ENCODE data around the gene AKAP13.

Gene AKAP13

DNA sequence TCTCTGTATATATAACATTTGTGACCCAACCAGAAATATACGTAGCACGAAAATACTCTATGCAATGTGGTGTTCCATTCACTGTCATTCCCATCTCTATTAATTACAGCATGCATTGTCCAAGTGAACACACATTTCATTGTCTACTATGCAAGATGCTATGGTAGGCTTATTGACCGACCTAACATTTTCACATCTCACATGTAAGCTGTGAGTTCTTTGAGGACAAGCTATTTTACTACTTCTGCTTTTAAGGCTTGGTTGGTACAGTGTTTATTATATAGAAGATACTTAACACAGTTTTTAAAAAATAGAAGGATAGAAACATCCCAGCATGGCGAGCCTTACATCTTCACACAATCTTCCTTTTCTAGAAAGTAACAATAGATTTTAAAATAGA lies 249.9 kb downstream of the AKAP13 start:
- H3K79me2 ChIP-seq (ENCODE audit: low read length) = peaks cover 12% of the 10 kb centered on the region; the same call in 1 of the 2 replicates
- no peak overlapping the region for H3K4me2 ChIP-seq (ENCODE audit: low read length)
- H4K20me1 ChIP-seq (ENCODE audit: insufficient read depth, low read length) = peaks cover 55% of the 10 kb centered on the region; the same call in 1 of the 2 replicates
- H3K4me3 ChIP-seq (ENCODE audit: low read length) = no peak overlapping the region
- H3K27me3 ChIP-seq (ENCODE audit: low read depth, low read length) = no peaks in the 10 kb centered on the region
- peaks cover 15% of the 10 kb centered on the region for H3K4me1 ChIP-seq (ENCODE audit: low read length)
- no peaks in the 10 kb centered on the region for H3K9me3 ChIP-seq (ENCODE audit: insufficient read depth, low read length)
- no peak for TF ChIP-seq EZH2phosphoT487 (IDR thresholded peaks at IDR 0.05; ENCODE audit: low read depth)
- TF ChIP-seq, protein P1, sequence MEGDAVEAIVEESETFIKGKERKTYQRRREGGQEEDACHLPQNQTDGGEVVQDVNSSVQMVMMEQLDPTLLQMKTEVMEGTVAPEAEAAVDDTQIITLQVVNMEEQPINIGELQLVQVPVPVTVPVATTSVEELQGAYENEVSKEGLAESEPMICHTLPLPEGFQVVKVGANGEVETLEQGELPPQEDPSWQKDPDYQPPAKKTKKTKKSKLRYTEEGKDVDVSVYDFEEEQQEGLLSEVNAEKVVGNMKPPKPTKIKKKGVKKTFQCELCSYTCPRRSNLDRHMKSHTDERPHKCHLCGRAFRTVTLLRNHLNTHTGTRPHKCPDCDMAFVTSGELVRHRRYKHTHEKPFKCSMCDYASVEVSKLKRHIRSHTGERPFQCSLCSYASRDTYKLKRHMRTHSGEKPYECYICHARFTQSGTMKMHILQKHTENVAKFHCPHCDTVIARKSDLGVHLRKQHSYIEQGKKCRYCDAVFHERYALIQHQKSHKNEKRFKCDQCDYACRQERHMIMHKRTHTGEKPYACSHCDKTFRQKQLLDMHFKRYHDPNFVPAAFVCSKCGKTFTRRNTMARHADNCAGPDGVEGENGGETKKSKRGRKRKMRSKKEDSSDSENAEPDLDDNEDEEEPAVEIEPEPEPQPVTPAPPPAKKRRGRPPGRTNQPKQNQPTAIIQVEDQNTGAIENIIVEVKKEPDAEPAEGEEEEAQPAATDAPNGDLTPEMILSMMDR (IDR thresholded peaks at IDR 0.05; ENCODE audit: low read depth, low read length) = no peak
- peaks cover 3% of the 10 kb centered on the region for H3K36me3 ChIP-seq (replicated peaks; ENCODE audit: low read depth, low read length)
- no peak overlapping the region for H2AFZ ChIP-seq (ENCODE audit: low read depth, low read length)
- no peak overlapping the region for H3K9ac ChIP-seq (ENCODE audit: low read length)
- H3K27ac ChIP-seq (ENCODE audit: low read length) = no peak overlapping the region

DNA sequence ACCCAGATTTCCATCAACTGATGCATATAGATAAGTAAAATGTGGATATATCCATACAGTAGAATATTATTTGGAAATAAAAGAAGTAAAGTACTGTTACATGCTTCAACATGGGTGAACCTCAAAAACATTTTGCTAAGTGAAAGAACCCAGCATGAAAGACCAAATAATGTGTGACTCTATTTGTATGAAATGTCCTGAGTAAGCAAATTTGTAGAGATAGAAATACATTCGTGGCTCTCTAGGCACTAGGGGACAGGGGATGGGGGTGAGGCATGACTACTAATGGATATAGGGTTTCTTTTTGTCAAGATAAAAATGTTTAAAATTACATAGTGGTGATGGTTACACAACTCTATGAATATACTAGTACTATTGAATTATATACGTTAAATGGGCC lies 250.6 kb downstream of the AKAP13 start:
- Histone ChIP-seq H3K9ac (ENCODE audit: low read length) (no peak overlapping the region), H3K79me2 (ENCODE audit: low read length) (peaks cover 12% of the 10 kb centered on the region; the same call in 1 of the 2 replicates), H3K36me3 (replicated peaks; ENCODE audit: low read depth, low read length) (peaks cover 3% of the 10 kb centered on the region), H3K9me3 (ENCODE audit: insufficient read depth, low read length) (no peaks in the 10 kb centered on the region), H3K4me2 (ENCODE audit: low read length) (no peak overlapping the region), H3K4me1 (ENCODE audit: low read length) (peaks cover 15% of the 10 kb centered on the region), H3K27ac (ENCODE audit: low read length) (no peak overlapping the region), H4K20me1 (ENCODE audit: insufficient read depth, low read length) (peaks cover 48% of the 10 kb centered on the region; the same call in 1 of the 2 replicates), H3K4me3 (ENCODE audit: low read length) (no peak overlapping the region), H2AFZ (ENCODE audit: low read depth, low read length) (no peak overlapping the region), H3K27me3 (ENCODE audit: low read depth, low read length) (no peaks in the 10 kb centered on the region)
- TF ChIP-seq EZH2phosphoT487 (IDR thresholded peaks at IDR 0.05; ENCODE audit: low read depth) = no peak
- TF ChIP-seq, protein P1 (IDR thresholded peaks at IDR 0.05; ENCODE audit: low read depth, low read length) = no peak

DNA sequence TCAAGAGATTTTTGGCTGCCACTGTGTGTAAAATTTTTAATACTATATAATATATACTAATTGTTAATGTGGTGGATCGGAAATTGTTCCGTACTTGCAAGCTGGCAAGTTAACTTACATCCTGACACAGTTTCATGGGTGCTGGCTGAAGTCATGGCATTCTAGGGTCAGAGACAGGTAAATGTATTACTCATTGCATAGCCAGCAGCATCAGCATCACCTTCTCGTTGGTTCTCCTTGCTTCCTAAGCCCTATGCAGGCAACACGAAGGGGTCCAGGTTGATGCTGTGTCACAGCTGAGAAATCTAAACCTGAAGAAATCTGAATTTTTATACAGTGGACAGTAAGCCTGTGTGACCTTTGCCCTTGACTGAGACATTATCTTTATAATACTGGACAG lies 251.6 kb downstream of the AKAP13 start:
- Histone ChIP-seq H4K20me1 (ENCODE audit: insufficient read depth, low read length) (peaks cover 38% of the 10 kb centered on the region; the same call in 1 of the 2 replicates), H3K79me2 (ENCODE audit: low read length) (peaks cover 12% of the 10 kb centered on the region; the same call in 1 of the 2 replicates), H3K27ac (ENCODE audit: low read length) (no peak overlapping the region), H3K4me2 (ENCODE audit: low read length) (no peak overlapping the region), H3K27me3 (ENCODE audit: low read depth, low read length) (no peaks in the 10 kb centered on the region), H3K9me3 (ENCODE audit: insufficient read depth, low read length) (no peaks in the 10 kb centered on the region), H3K4me1 (ENCODE audit: low read length) (peaks cover 15% of the 10 kb centered on the region), H3K36me3 (replicated peaks; ENCODE audit: low read depth, low read length) (peaks cover 2% of the 10 kb centered on the region), H3K9ac (ENCODE audit: low read length) (no peak overlapping the region), H2AFZ (ENCODE audit: low read depth, low read length) (no peak overlapping the region), H3K4me3 (ENCODE audit: low read length) (no peak overlapping the region)
- TF ChIP-seq, protein P1 (IDR thresholded peaks at IDR 0.05; ENCODE audit: low read depth, low read length) = no peak
- TF ChIP-seq EZH2phosphoT487 (IDR thresholded peaks at IDR 0.05; ENCODE audit: low read depth) = no peak

DNA sequence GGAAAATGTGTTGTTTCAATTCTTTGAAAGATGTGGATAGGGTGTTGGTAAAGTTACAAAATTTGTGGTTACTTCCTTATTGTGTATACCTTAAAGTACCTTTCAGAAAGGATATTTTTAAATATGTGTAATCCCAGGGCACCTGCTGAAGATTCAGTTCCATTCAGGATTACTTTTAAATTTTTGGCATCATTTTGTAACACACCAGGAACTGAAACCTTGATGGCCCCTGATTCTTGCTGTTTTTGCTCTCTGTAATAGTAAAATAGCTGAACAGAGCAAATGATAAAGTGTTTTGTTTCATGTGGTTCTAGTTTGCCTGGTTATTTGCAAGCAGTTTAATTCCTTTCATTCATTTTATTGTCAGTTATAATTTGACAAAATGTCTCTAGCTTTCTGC lies 253.5 kb downstream of the AKAP13 start:
- no peaks in the 10 kb centered on the region for H3K27me3 ChIP-seq (ENCODE audit: low read depth, low read length)
- H3K36me3 ChIP-seq (replicated peaks; ENCODE audit: low read depth, low read length) = no peaks in the 10 kb centered on the region
- H3K4me3 ChIP-seq (ENCODE audit: low read length) = no peak overlapping the region
- H3K4me2 ChIP-seq (ENCODE audit: low read length) = peak overlapping the region; percentile 29
- no peaks in the 10 kb centered on the region for H3K9me3 ChIP-seq (ENCODE audit: insufficient read depth, low read length)
- H3K4me1 ChIP-seq (ENCODE audit: low read length) = peaks cover 15% of the 10 kb centered on the region
- H3K27ac ChIP-seq (ENCODE audit: low read length) = peak overlapping the region; percentile 21
- peaks cover 9% of the 10 kb centered on the region; the same call in 1 of the 2 replicates for H3K79me2 ChIP-seq (ENCODE audit: low read length)
- peaks cover 25% of the 10 kb centered on the region; the same call in 1 of the 2 replicates for H4K20me1 ChIP-seq (ENCODE audit: insufficient read depth, low read length)
- TF ChIP-seq, protein P1 (IDR thresholded peaks at IDR 0.05; ENCODE audit: low read depth, low read length) = no peak
- no peak for TF ChIP-seq EZH2phosphoT487 (IDR thresholded peaks at IDR 0.05; ENCODE audit: low read depth)
- H2AFZ ChIP-seq (ENCODE audit: low read depth, low read length) = no peak overlapping the region
- 0 out of 2 replicates have a peak overlapping the region, but pooled peaks have one; percentile 4 for H3K9ac ChIP-seq (ENCODE audit: low read length)

Data from OCI-LY3 (cell line).